Panc1 (cell line): ENCODE data around the gene P2RY11. TPM values are rescaled to one million over a fixed set of nuclear protein-coding genes. Genes with fewer than 3 reads are reported as not detected.

ENCODE experiments used
- ATAC-seq: fragments of 200-7000 bp; cut with Tn5 transposase; 2 replicates; pipeline ENCODE4 v1.9.1; 2020; ENCODE audit warnings: mild to moderate bottlenecking, moderate library complexity
- BruUV-seq: library from RNA; stranded (reverse); fragments of 400-500 nt; replicated peaks from 2 replicates; lab custom pipeline; 2021; lab: Mats Ljungman, UMichigan
- CTCF ChIA-PET: fragments of 300-600 bp; sonication (Branson Sonifier 250); formaldehyde crosslinking; loops from one replicate; lab custom pipeline; 2022; ENCODE audit warnings: antibody characterized with exemption; lab: Charles Lee
- POLR2A ChIA-PET: fragments of 300-600 bp; sonication (Branson Sonifier 250); formaldehyde crosslinking; loops from one replicate; lab custom pipeline; 2022; ENCODE audit warnings: antibody characterized with exemption; lab: Charles Lee
- DNase-seq: peaks from one replicate; pipeline ENCODE4 v3.0.0-alpha.2; 2010; ENCODE audit warnings: low read depth, low spot score
- H3K27ac ChIP-seq: 2 replicates; pipeline ENCODE4 v1.5.1; 2011; ENCODE audit warnings: mild to moderate bottlenecking, low read length, inconsistent platforms
- H3K27me3 ChIP-seq: fragments of 200-500 bp; sonication (Bioruptor generic); 2 replicates; pipeline ENCODE4 v1.6.0; 2014; ENCODE audit warnings: low read length, inconsistent platforms; ENCODE audit not compliant: control insufficient read depth, insufficient read depth
- H3K36me3 ChIP-seq: fragments of 200-500 bp; sonication (Bioruptor generic); 2 replicates; pipeline ENCODE4 v1.5.1; 2014; ENCODE audit warnings: inconsistent platforms, mild to moderate bottlenecking, low read length, moderate library complexity; ENCODE audit not compliant: control insufficient read depth, insufficient read depth
- H3K4me1 ChIP-seq: 2 replicates; pipeline ENCODE4 v1.5.1; 2011; ENCODE audit warnings: inconsistent platforms, mild to moderate bottlenecking, low read length, moderate library complexity; ENCODE audit not compliant: control insufficient read depth, insufficient read depth
- H3K4me3 ChIP-seq, 2 experiments: 2 replicates each; pipeline ENCODE4 v1.5.1; 2011 to 2012; ENCODE audit warnings: low read depth in 2 of 2, low read length in 2 of 2, mild to moderate bottlenecking in 2 of 2, inconsistent platforms in 1 of 2, moderate library complexity in 1 of 2
- H3K9me3 ChIP-seq: fragments of 200-500 bp; sonication (Bioruptor generic); 2 replicates; pipeline ENCODE4 v1.5.1; 2014; ENCODE audit warnings: low read depth, mild to moderate bottlenecking, inconsistent platforms, low read length, moderate library complexity; ENCODE audit not compliant: control insufficient read depth, insufficient read depth
- POLR2AphosphoS5 ChIP-seq: IDR thresholded peaks from 2 replicates; pipeline ENCODE4 v1.6.1; 2012; ENCODE audit warnings: mild to moderate bottlenecking, low read depth, low read length, moderate library complexity
- SIN3A ChIP-seq: IDR thresholded peaks from 2 replicates; pipeline ENCODE4 v1.6.1; 2012; ENCODE audit warnings: low read depth, mild to moderate bottlenecking, low read length, moderate library complexity, borderline replicate concordance; ENCODE audit not compliant: insufficient read depth
- TCF7L2 ChIP-seq: IDR thresholded peaks from 2 replicates; pipeline ENCODE4 v1.6.1; 2011; ENCODE audit warnings: mild to moderate bottlenecking, low read depth, low read length, inconsistent platforms
- in situ Hi-C: cut with HindIII; loops from 2 replicates; pipeline ENCODE4 v1.10.0; 2016; ENCODE audit warnings: low sequenced_read_pairs, low pct_unique_long_range_greater_than_20kb
- intact Hi-C: fragments of 100-400 bp; cut with micrococcal nuclease; formaldehyde crosslinking; loops from one replicate; pipeline ENCODE4 v1.10.0; 2022; ENCODE audit not compliant: unreplicated experiment
- total RNA-seq: library from RNA; stranded (reverse); gene quantifications from one replicate; pipeline ENCODE4 v1.2.1, GENCODE V29; 2021; ENCODE audit not compliant: unreplicated experiment
- TF ChIP-seq, protein P1 (sequence below): fragments of 450-650 bp; IDR thresholded peaks from 2 replicates; pipeline ENCODE4 v1.5.1; 2017; ENCODE audit warnings: mild to moderate bottlenecking
- TF ChIP-seq, protein P2 (sequence below), 2 experiments: IDR thresholded peaks; 2 replicates each; pipeline ENCODE4 v1.6.1; 2011 to 2012; ENCODE audit warnings: low read depth in 2 of 2, control low read depth in 1 of 2, low read length in 1 of 2, mild to moderate bottlenecking in 1 of 2, moderate library complexity in 1 of 2; ENCODE audit not compliant: insufficient read depth in 1 of 2

P2RY11 gene
- total RNA-seq, 1 experiment from 2014 or later, result 12.5 TPM

DNA sequence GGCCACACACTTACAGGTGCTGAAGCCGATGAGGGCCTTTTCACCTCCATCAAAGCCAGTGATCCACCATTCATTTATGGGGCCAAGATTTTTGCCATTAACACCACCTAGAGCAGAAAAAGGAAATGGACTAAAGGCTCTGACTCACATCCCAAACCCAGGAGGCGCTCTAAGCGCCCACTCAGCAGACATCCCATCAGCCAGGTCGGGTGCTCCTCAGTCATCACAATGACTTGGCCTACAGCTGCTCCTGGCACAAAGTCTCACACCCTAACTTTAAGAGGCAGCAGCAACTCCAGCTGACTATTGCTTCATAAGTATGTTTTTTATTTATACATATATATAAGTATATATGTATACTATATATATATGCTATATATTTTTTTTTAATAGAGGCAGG, 44.3 kb downstream of the P2RY11 start:
- POLR2A ChIA-PET, result no interaction called here
- DNase-seq, result no peak
- no peak overlapping the region for H3K4me3 ChIP-seq
- H3K36me3 ChIP-seq, result peaks cover 16% of the 10 kb centered on the region
- no peak overlapping the region for H3K27ac ChIP-seq
- no peaks in the 10 kb centered on the region for H3K27me3 ChIP-seq
- H3K4me1 ChIP-seq, result no peaks in the 10 kb centered on the region
- intact Hi-C loops, result no loop called here
- no peaks in the 10 kb centered on the region for H3K9me3 ChIP-seq
- CTCF ChIA-PET, result no interaction called here
- TF ChIP-seq POLR2AphosphoS5 (no peak), TCF7L2 (no peak), SIN3A (no peak)
- TF ChIP-seq, protein P1, sequence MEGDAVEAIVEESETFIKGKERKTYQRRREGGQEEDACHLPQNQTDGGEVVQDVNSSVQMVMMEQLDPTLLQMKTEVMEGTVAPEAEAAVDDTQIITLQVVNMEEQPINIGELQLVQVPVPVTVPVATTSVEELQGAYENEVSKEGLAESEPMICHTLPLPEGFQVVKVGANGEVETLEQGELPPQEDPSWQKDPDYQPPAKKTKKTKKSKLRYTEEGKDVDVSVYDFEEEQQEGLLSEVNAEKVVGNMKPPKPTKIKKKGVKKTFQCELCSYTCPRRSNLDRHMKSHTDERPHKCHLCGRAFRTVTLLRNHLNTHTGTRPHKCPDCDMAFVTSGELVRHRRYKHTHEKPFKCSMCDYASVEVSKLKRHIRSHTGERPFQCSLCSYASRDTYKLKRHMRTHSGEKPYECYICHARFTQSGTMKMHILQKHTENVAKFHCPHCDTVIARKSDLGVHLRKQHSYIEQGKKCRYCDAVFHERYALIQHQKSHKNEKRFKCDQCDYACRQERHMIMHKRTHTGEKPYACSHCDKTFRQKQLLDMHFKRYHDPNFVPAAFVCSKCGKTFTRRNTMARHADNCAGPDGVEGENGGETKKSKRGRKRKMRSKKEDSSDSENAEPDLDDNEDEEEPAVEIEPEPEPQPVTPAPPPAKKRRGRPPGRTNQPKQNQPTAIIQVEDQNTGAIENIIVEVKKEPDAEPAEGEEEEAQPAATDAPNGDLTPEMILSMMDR, result no peak
- TF ChIP-seq, protein P2, sequence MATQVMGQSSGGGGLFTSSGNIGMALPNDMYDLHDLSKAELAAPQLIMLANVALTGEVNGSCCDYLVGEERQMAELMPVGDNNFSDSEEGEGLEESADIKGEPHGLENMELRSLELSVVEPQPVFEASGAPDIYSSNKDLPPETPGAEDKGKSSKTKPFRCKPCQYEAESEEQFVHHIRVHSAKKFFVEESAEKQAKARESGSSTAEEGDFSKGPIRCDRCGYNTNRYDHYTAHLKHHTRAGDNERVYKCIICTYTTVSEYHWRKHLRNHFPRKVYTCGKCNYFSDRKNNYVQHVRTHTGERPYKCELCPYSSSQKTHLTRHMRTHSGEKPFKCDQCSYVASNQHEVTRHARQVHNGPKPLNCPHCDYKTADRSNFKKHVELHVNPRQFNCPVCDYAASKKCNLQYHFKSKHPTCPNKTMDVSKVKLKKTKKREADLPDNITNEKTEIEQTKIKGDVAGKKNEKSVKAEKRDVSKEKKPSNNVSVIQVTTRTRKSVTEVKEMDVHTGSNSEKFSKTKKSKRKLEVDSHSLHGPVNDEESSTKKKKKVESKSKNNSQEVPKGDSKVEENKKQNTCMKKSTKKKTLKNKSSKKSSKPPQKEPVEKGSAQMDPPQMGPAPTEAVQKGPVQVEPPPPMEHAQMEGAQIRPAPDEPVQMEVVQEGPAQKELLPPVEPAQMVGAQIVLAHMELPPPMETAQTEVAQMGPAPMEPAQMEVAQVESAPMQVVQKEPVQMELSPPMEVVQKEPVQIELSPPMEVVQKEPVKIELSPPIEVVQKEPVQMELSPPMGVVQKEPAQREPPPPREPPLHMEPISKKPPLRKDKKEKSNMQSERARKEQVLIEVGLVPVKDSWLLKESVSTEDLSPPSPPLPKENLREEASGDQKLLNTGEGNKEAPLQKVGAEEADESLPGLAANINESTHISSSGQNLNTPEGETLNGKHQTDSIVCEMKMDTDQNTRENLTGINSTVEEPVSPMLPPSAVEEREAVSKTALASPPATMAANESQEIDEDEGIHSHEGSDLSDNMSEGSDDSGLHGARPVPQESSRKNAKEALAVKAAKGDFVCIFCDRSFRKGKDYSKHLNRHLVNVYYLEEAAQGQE (IDR thresholded peaks at IDR 0.05; ENCODE audit: insufficient read depth in 1 of 2, low read depth in 2 of 2, low read length in 1 of 2), result no peak
- in situ Hi-C loops, result no loop called here
- no peak for ATAC-seq
- BruUV-seq, result no TSS peak

DNA sequence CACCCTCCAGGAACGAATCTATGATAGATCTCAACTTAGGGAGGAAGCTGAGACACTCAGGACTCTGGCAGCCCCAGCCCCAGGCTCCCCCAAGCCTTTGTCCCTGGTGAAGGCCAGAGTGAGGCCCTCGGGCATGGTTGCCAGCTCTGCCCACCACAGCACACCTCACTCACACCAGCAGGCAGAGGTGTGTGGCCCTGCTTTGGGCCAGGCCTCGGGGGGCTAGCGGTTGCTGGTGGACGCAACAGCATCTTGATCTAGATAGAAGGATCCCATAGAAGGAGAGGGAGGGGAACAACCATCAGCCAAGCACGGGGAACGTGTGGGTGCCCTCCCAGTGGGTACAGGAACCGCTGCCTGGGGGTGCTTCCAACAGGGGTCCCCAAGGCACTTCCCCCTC, 46.6 kb downstream of the P2RY11 start:
- ATAC-seq (no peak), DNase-seq (no peak)
- CTCF ChIA-PET, result no interaction called here
- Histone ChIP-seq H3K9me3 (no peaks in the 10 kb centered on the region), H3K4me3 (no peak overlapping the region), H3K27ac (no peak overlapping the region), H3K27me3 (no peaks in the 10 kb centered on the region), H3K36me3 (peaks cover 7% of the 10 kb centered on the region), H3K4me1 (no peaks in the 10 kb centered on the region)
- POLR2A ChIA-PET, result interaction anchor here (0.5 kb wide), 1 partner anchor 367 kb away, joined by 5 read pairs; no protein-coding TSS in a partner anchor
- TF ChIP-seq TCF7L2 (no peak), POLR2AphosphoS5 (no peak), SIN3A (no peak)
- TF ChIP-seq, protein P1, result no peak
- TF ChIP-seq, protein P2 (IDR thresholded peaks at IDR 0.05; ENCODE audit: insufficient read depth in 1 of 2, low read depth in 2 of 2, low read length in 1 of 2), result no peak
- no TSS peak for BruUV-seq
- in situ Hi-C loops, result no loop called here
- intact Hi-C loops, result no loop called here
